GM18519 (cell line): ENCODE measurements around the gene VIPR1.

Experiments
- ATAC-seq: cut with Tn5 transposase; IDR thresholded peaks from one replicate; pipeline ENCODE4 v1.9.1; 2021; ENCODE audit warnings: mild to moderate bottlenecking, moderate library complexity; ENCODE audit not compliant: unreplicated experiment, low FRiP score

VIPR1 gene

GRCh38 chr3:42502429-42503250 is at the start of gene VIPR1:
TSS of gene VIPR1 (plus strand) at chr3:42502643. CDS start at chr3:42502736, 93 bp downstream.
- peak; percentile 81 for ATAC-seq

GRCh38 chr3:42456211-42456610 is 46.2 kb upstream of the VIPR1 start:
- ATAC-seq = no peak

- ATAC-seq = no peak
These were observed 43.3 kb upstream of the VIPR1 start for GRCh38 chr3:42459151-42459550.

GRCh38 chr3:42461762-42462161 is 40.7 kb upstream of the VIPR1 start:
- ATAC-seq = no peak

GRCh38 chr3:42463093-42463492 is 39.4 kb upstream of the VIPR1 start:
- no peak for ATAC-seq

- ATAC-seq = no peak
These were observed 34.3 kb upstream of the VIPR1 start for GRCh38 chr3:42468111-42468510.

GRCh38 chr3:42472555-42472954 is 29.9 kb upstream of the VIPR1 start:
- ATAC-seq = no peak

GRCh38 chr3:42473083-42473932 is 29.1 kb upstream of the VIPR1 start:
- no peak for ATAC-seq

GRCh38 chr3:42476225-42477125 is 26.0 kb upstream of the VIPR1 start:
- no peak for ATAC-seq

- ATAC-seq = no peak
These were observed 24.7 kb upstream of the VIPR1 start for GRCh38 chr3:42477696-42478095.

GRCh38 chr3:42478830-42479229 is 23.6 kb upstream of the VIPR1 start:
- no peak for ATAC-seq

- ATAC-seq = no peak
These were observed 15.5 kb upstream of the VIPR1 start for GRCh38 chr3:42486814-42487565.

GRCh38 chr3:42488687-42489086 is 13.8 kb upstream of the VIPR1 start:
- no peak for ATAC-seq

GRCh38 chr3:42489116-42489936 is 13.1 kb upstream of the VIPR1 start:
- ATAC-seq = no peak

GRCh38 chr3:42489937-42490227 is 12.6 kb upstream of the VIPR1 start:
- ATAC-seq = no peak

- peak; percentile 77 for ATAC-seq
These were observed 12.2 kb upstream of the VIPR1 start for GRCh38 chr3:42490243-42490642.

- ATAC-seq = no peak
These were observed 10.4 kb upstream of the VIPR1 start for GRCh38 chr3:42491881-42492507.

GRCh38 chr3:42492508-42493080 is 9.8 kb upstream of the VIPR1 start:
- ATAC-seq = no peak
